ENCODE results near the gene TUBB2A. TPM values are rescaled to one million over a fixed set of nuclear protein-coding genes. Genes with fewer than 3 reads are reported as not detected.

The TUBB2A gene
- total RNA-seq, 1 experiment from 2014 or later = 49.9 TPM

DNA sequence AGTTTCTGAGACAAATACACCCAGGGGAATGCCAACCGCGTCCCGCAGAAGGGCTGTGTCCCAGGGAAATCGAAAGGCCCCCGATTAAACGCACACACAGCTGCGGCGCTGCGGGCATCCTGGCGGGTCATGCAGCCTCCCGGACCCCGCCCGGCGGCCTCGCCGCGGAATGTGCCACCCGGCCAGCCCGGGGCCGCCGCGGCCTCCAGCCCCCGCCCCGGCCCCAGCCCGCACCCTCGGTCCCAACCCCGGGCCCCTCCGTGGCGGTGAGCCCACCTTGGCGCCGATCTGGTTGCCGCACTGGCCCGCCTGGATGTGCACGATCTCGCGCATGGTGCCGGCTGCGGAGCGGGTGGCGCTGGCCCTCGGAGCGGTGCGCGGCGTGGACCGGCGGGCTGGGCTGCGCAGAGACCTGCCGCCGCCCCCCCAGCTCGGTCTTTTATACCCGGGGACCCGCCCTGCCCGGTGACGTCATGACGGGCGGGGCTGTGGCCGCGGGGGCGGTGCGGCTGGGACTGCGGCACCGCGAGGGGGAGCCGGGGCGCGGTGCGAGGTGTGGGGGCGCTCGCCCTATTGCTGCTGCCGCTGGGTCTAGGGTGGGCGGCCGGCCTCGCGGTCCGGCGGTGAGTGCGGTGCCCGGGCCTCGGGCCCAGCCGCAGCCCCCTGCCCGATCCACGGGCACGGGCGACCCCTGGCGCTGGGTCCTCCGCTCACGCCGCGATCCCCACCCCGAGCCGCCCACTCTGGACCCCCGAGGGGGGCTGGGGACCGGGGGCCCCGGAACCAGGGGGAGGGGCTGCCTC is at the start of gene TUBB2A (continued):
- TF ChIP-seq, protein P1, sequence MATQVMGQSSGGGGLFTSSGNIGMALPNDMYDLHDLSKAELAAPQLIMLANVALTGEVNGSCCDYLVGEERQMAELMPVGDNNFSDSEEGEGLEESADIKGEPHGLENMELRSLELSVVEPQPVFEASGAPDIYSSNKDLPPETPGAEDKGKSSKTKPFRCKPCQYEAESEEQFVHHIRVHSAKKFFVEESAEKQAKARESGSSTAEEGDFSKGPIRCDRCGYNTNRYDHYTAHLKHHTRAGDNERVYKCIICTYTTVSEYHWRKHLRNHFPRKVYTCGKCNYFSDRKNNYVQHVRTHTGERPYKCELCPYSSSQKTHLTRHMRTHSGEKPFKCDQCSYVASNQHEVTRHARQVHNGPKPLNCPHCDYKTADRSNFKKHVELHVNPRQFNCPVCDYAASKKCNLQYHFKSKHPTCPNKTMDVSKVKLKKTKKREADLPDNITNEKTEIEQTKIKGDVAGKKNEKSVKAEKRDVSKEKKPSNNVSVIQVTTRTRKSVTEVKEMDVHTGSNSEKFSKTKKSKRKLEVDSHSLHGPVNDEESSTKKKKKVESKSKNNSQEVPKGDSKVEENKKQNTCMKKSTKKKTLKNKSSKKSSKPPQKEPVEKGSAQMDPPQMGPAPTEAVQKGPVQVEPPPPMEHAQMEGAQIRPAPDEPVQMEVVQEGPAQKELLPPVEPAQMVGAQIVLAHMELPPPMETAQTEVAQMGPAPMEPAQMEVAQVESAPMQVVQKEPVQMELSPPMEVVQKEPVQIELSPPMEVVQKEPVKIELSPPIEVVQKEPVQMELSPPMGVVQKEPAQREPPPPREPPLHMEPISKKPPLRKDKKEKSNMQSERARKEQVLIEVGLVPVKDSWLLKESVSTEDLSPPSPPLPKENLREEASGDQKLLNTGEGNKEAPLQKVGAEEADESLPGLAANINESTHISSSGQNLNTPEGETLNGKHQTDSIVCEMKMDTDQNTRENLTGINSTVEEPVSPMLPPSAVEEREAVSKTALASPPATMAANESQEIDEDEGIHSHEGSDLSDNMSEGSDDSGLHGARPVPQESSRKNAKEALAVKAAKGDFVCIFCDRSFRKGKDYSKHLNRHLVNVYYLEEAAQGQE (IDR thresholded peaks at IDR 0.05; ENCODE audit: low read depth) = no peak
- peak; percentile 12 for TF ChIP-seq TCF7L2 (IDR thresholded peaks at IDR 0.05; ENCODE audit: borderline replicate concordance, extremely low read depth, insufficient read depth, insufficient read length)
- no peak for TF ChIP-seq CEBPB (IDR thresholded peaks at IDR 0.05; ENCODE audit: low read depth)
- peak; percentile 78 for TF ChIP-seq ZFX (IDR thresholded peaks at IDR 0.05)
- TF ChIP-seq ZNF274 (IDR thresholded peaks at IDR 0.05; ENCODE audit: low read depth, low read length) = no peak

DNA sequence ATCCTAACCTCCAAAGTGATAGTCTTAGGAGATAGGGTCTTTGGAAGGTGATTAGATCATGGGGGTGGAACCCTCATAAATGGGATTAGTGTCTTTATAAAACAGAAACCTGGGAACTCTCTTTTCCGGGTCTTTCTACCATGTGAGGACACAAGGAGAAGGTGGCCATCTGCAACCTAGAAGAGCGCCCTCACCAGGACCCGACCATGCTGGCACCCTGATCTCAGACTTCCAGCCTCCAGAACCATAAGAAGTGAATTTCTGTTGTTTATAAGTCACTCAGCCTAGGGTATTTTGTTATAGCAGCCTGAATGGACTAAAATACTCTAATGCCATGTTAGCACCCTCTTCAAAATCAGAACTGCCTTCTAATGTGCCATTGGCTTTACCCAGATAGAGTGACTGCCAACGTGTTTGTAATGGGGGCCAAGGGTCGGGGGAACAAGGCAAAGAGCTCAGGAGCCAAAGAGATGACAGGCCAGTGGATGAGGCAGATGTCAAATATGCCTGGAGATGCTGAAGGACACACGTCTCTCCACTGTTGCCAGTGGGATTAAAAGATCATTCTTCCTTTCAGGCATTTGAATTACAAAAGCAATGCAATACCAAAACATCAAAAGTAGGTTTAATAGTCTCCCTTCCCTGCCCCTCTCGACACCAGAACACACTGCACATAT is 49.1 kb upstream of the TUBB2A start:
- Histone ChIP-seq H4K20me1 (ENCODE audit: insufficient read depth) (no peaks in the 10 kb centered on the region), H3K79me2 (ENCODE audit: insufficient read depth, low read length) (no peaks in the 10 kb centered on the region), H3K4me2 (ENCODE audit: low read length) (no peak overlapping the region), H3K36me3 (ENCODE audit: control insufficient read depth in 1 of 2, insufficient read depth in 2 of 2, low read length in 2 of 2) (no peaks in the 10 kb centered on the region), H3K9me3 (ENCODE audit: control insufficient read depth in 1 of 2, insufficient read depth in 1 of 2, low read depth in 1 of 2, low read length in 2 of 2) (no peaks in the 10 kb centered on the region), H3K27ac (ENCODE audit: low read depth, low read length) (no peak overlapping the region), H3K9me2 (ENCODE audit: insufficient read depth) (no peaks in the 10 kb centered on the region), H3K27me3 (ENCODE audit: insufficient read depth, low read length) (no peaks in the 10 kb centered on the region), H3K4me3 (replicated peaks in 1 of 2; ENCODE audit: low read depth in 1 of 2, low read length in 2 of 2) (no peak overlapping the region), H3K9ac (ENCODE audit: low read length) (no peak overlapping the region), H3K4me1 (ENCODE audit: control insufficient read depth in 1 of 2, insufficient read depth in 2 of 2, low read length in 2 of 2) (peaks cover 12 to 34% of the 10 kb centered on the region in 2 experiments), H2AFZ (ENCODE audit: low read depth, low read length, poor library complexity, severe bottlenecking) (no peak overlapping the region)
- intact Hi-C loops (cut with micrococcal nuclease) = no loop called here
- DNase-seq (ENCODE audit: low read depth, low spot score) (no peak), ATAC-seq (no peak)
- ChIA-PET CTCF (no interaction called here), RAD21 (ENCODE audit: low non-redundant PET in 1 of 2, low total read pairs in 2 of 2, uncharacterized antibody in 2 of 2, unreplicated experiment in 2 of 2) (no interaction called here), POLR2A (no interaction called here)
- no peak for TF ChIP-seq POLR2A (IDR thresholded peaks at IDR 0.05; ENCODE audit: borderline replicate concordance, extremely low read depth, insufficient read depth, insufficient read length)
- no peak for TF ChIP-seq POLR2AphosphoS5 (IDR thresholded peaks at IDR 0.05; ENCODE audit: low read depth, low read length)
- TF ChIP-seq JUND (IDR thresholded peaks at IDR 0.05) = no peak
- TF ChIP-seq, protein P2, sequence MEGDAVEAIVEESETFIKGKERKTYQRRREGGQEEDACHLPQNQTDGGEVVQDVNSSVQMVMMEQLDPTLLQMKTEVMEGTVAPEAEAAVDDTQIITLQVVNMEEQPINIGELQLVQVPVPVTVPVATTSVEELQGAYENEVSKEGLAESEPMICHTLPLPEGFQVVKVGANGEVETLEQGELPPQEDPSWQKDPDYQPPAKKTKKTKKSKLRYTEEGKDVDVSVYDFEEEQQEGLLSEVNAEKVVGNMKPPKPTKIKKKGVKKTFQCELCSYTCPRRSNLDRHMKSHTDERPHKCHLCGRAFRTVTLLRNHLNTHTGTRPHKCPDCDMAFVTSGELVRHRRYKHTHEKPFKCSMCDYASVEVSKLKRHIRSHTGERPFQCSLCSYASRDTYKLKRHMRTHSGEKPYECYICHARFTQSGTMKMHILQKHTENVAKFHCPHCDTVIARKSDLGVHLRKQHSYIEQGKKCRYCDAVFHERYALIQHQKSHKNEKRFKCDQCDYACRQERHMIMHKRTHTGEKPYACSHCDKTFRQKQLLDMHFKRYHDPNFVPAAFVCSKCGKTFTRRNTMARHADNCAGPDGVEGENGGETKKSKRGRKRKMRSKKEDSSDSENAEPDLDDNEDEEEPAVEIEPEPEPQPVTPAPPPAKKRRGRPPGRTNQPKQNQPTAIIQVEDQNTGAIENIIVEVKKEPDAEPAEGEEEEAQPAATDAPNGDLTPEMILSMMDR (IDR thresholded peaks at IDR 0.05 in 2 of 3, conservative IDR thresholded peaks at IDR 0.05 in 1 of 3; ENCODE audit: borderline replicate concordance in 1 of 3, insufficient read depth in 1 of 3, low read depth in 2 of 3, low read length in 2 of 3) = peak in 2 of 3 experiments; percentile 14 to 33; a peak in 2 of 6 replicates
- no peak for TF ChIP-seq YY1 (IDR thresholded peaks at IDR 0.05; ENCODE audit: extremely low read depth, insufficient replicate concordance, low read depth, low read length)
- TF ChIP-seq, protein P1 (IDR thresholded peaks at IDR 0.05; ENCODE audit: low read depth) = no peak
- TF ChIP-seq TCF7L2 (IDR thresholded peaks at IDR 0.05; ENCODE audit: borderline replicate concordance, extremely low read depth, insufficient read depth, insufficient read length) = no peak
- no peak for TF ChIP-seq CBX3 (IDR thresholded peaks at IDR 0.05; ENCODE audit: low read depth)
- no TSS peak for BruUV-seq (replicated peaks)
